HG02759 (cell line): Measurements from ENCODE around the gene ZCCHC2.

ENCODE experiments used
- ATAC-seq: cut with Tn5 transposase; IDR thresholded peaks from one replicate; pipeline ENCODE4 v1.9.1; 2021; ENCODE audit warnings: mild to moderate bottlenecking, moderate library complexity; ENCODE audit not compliant: unreplicated experiment

Gene ZCCHC2

GRCh38 chr18:62574776-62575175 is 52.0 kb downstream of the ZCCHC2 start:
- ATAC-seq = no peak

- no peak for ATAC-seq
Observed at GRCh38 chr18:62576271-62576670, 53.4 kb downstream of the ZCCHC2 start.

GRCh38 chr18:62576845-62577512 is 54.2 kb downstream of the ZCCHC2 start:
- peak; percentile 62 for ATAC-seq

GRCh38 chr18:62577765-62578164 is 54.9 kb downstream of the ZCCHC2 start:
- ATAC-seq = no peak

GRCh38 chr18:62578980-62579511 is 56.2 kb downstream of the ZCCHC2 start:
- no peak for ATAC-seq

- ATAC-seq = no peak
Observed at GRCh38 chr18:62583376-62583775, 60.6 kb downstream of the ZCCHC2 start.

GRCh38 chr18:62584241-62585120 is 61.7 kb downstream of the ZCCHC2 start:
- peak; percentile 87 for ATAC-seq

- ATAC-seq = peak; percentile 19
Observed at GRCh38 chr18:62585274-62586150, 62.7 kb downstream of the ZCCHC2 start.

- ATAC-seq = peak; percentile 70
Observed at GRCh38 chr18:62586151-62586774, 63.4 kb downstream of the ZCCHC2 start.

- ATAC-seq = no peak
Observed at GRCh38 chr18:62586781-62587487, 64.1 kb downstream of the ZCCHC2 start.

GRCh38 chr18:62587689-62588088 is 64.9 kb downstream of the ZCCHC2 start:
- no peak for ATAC-seq

GRCh38 chr18:62588217-62588616 is 65.4 kb downstream of the ZCCHC2 start:
- no peak for ATAC-seq

GRCh38 chr18:62590799-62591590 is 68.2 kb downstream of the ZCCHC2 start:
- no peak for ATAC-seq

GRCh38 chr18:62596145-62597005 is 73.5 kb downstream of the ZCCHC2 start:
- no peak for ATAC-seq

- no peak for ATAC-seq
Observed at GRCh38 chr18:62601871-62602270, 79.0 kb downstream of the ZCCHC2 start.

- ATAC-seq = no peak
Observed at GRCh38 chr18:62602706-62603105, 79.9 kb downstream of the ZCCHC2 start.

GRCh38 chr18:62603211-62603610 is 80.4 kb downstream of the ZCCHC2 start:
- ATAC-seq = no peak

GRCh38 chr18:62603979-62604378 is 81.2 kb downstream of the ZCCHC2 start:
- no peak for ATAC-seq
